ENCODE results near the gene AKAP12. TPM values are rescaled to one million over a fixed set of nuclear protein-coding genes. Genes with fewer than 3 reads are reported as not detected.

Gene AKAP12
- total and polyA plus RNA-seq, 2 donors from 2014 or later, result 10.2 to 84.6 TPM

DNA sequence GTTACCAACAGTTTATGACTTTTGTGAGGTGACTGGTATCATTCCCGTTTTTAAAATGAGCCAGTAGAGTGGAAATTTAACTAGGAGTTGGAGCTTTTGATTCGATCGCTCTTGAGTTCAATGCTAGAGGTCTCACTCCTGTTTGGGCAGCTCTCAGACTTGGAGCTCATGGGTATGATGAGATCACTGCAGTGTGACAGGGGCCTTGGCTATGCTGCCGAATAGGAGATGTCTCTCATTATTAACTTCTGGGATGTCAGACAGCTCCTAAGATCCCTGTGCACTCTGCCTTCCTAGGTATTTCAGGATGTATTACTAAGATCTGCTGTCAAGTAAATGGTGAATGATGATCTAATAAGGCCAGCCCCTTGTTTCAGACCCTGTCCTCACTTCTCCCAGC lies 20.4 kb downstream of the AKAP12 start:
- intact Hi-C loops (cut with DNase I), result no loop called here
- DNase-seq, result no peak
- Histone ChIP-seq H3K36me3 (ENCODE audit: control insufficient read depth in 2 of 3, insufficient read depth in 3 of 3, low read length in 3 of 3) (no peaks in the 10 kb centered on the region), H3K9me3 (ENCODE audit: control insufficient read depth in 2 of 3, insufficient read depth in 1 of 3, low read length in 3 of 3) (no peaks in the 10 kb centered on the region), H3K4me3 (ENCODE audit: low read length in 3 of 3) (no peak overlapping the region), H3K27me3 (ENCODE audit: control insufficient read depth, insufficient read depth, low read length) (no peaks in the 10 kb centered on the region), H3K4me1 (ENCODE audit: control insufficient read depth in 2 of 3, insufficient read depth in 2 of 3, low read depth in 1 of 3, low read length in 3 of 3) (peaks cover 0 to 8% (median 5%) of the 10 kb centered on the region in 3 donors), H3K9ac (ENCODE audit: low read length in 3 of 3) (no peak overlapping the region), H3K27ac (ENCODE audit: low read depth in 2 of 2, low read length in 2 of 2) (no peak overlapping the region)
- FAIRE-seq, result no peak
- TF ChIP-seq, protein P1, sequence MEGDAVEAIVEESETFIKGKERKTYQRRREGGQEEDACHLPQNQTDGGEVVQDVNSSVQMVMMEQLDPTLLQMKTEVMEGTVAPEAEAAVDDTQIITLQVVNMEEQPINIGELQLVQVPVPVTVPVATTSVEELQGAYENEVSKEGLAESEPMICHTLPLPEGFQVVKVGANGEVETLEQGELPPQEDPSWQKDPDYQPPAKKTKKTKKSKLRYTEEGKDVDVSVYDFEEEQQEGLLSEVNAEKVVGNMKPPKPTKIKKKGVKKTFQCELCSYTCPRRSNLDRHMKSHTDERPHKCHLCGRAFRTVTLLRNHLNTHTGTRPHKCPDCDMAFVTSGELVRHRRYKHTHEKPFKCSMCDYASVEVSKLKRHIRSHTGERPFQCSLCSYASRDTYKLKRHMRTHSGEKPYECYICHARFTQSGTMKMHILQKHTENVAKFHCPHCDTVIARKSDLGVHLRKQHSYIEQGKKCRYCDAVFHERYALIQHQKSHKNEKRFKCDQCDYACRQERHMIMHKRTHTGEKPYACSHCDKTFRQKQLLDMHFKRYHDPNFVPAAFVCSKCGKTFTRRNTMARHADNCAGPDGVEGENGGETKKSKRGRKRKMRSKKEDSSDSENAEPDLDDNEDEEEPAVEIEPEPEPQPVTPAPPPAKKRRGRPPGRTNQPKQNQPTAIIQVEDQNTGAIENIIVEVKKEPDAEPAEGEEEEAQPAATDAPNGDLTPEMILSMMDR (IDR thresholded peaks at IDR 0.05; ENCODE audit: borderline replicate concordance, extremely low read depth, insufficient read depth), result no peak

DNA sequence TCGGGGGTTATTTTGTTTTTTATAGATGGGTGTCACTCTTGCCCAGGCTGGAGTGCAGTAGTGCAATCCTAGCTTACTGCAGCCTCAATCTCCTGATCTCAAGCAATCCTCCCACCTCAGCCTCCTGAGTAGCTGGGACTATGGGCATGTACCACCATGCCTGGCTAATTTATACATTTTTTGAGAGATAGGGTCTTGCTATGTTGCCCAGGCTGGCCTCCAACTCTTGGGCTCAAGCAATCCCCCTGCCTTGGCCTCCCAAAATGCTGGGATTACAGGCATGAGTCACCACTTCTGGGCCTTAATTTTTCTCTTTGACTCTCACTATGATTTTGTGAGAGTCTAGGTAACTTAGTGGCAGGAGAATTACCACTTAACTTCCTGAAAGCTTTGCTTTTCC lies 23.3 kb downstream of the AKAP12 start:
- intact Hi-C loops (cut with DNase I), result no loop called here
- H3K4me3 ChIP-seq (ENCODE audit: low read length in 3 of 3), result no peak overlapping the region
- FAIRE-seq, result no peak

DNA sequence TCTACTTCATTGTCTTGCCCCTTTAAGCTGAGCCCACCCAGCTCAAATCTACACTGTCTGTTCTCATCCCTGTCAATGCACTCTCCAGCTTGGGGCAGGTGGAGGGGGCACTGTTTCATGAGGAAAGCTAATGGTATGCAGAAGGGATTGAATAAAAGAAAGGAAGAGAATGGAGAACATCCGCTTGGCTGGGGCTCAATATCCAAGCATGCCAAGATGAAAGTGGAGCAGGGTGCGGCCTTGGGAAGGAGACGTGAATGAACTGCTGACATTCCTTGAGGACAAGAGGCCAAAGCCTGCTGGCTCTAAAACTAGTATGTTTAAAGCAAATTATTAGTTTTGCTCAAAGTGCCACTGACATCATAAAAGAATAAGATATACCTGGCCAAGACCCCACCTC lies 24.2 kb downstream of the AKAP12 start:
- intact Hi-C loops (cut with DNase I), result no loop called here
- Histone ChIP-seq H3K9ac (ENCODE audit: low read length in 3 of 3) (no peak overlapping the region), H3K4me3 (ENCODE audit: low read length in 3 of 3) (no peak overlapping the region), H3K27me3 (ENCODE audit: control insufficient read depth, insufficient read depth, low read length) (no peaks in the 10 kb centered on the region), H3K4me1 (ENCODE audit: control insufficient read depth in 2 of 3, insufficient read depth in 2 of 3, low read depth in 1 of 3, low read length in 3 of 3) (no peaks in the 10 kb centered on the region), H3K9me3 (ENCODE audit: control insufficient read depth in 2 of 3, insufficient read depth in 1 of 3, low read length in 3 of 3) (no peaks in the 10 kb centered on the region), H3K36me3 (ENCODE audit: control insufficient read depth in 2 of 3, insufficient read depth in 3 of 3, low read length in 3 of 3) (no peaks in the 10 kb centered on the region), H3K27ac (ENCODE audit: low read depth in 2 of 2, low read length in 2 of 2) (no peak overlapping the region)
- TF ChIP-seq, protein P1 (IDR thresholded peaks at IDR 0.05; ENCODE audit: borderline replicate concordance, extremely low read depth, insufficient read depth), result no peak
- FAIRE-seq (no peak), DNase-seq (no peak)

More for the DNA sequence above, 23.3 kb downstream of the AKAP12 start:
- no peaks in the 10 kb centered on the region for H3K36me3 ChIP-seq (ENCODE audit: control insufficient read depth in 2 of 3, insufficient read depth in 3 of 3, low read length in 3 of 3)
- DNase-seq, result no peak
- TF ChIP-seq, protein P1 (IDR thresholded peaks at IDR 0.05; ENCODE audit: borderline replicate concordance, extremely low read depth, insufficient read depth), result no peak
- H3K27me3 ChIP-seq (ENCODE audit: control insufficient read depth, insufficient read depth, low read length), result no peaks in the 10 kb centered on the region
- H3K9ac ChIP-seq (ENCODE audit: low read length in 3 of 3), result no peak overlapping the region
- no peaks in the 10 kb centered on the region for H3K4me1 ChIP-seq (ENCODE audit: control insufficient read depth in 2 of 3, insufficient read depth in 2 of 3, low read depth in 1 of 3, low read length in 3 of 3)
- no peak overlapping the region for H3K27ac ChIP-seq (ENCODE audit: low read depth in 2 of 2, low read length in 2 of 2)
- H3K9me3 ChIP-seq (ENCODE audit: control insufficient read depth in 2 of 3, insufficient read depth in 1 of 3, low read length in 3 of 3), result no peaks in the 10 kb centered on the region

DNA sequence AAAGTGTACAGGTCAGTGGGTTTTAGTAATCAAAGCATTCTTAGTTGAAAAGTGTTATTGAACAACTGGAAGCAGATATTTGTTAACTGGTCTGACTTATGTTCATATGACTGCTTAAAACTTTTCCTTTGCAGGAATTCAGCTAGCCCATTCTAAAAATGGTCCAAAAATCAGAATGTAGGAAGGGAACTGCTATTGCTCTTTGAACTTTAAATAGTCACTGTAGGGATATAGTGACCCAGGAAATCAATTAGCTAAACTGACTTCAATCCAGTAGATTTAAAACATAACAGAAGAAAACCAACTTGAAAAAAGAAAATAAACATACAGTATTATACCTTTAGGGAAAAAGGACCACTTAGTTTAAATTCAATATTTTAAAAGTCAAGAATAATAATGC lies 25.5 kb downstream of the AKAP12 start:
- intact Hi-C loops (cut with DNase I), result no loop called here
- Histone ChIP-seq H3K27ac (ENCODE audit: low read depth in 2 of 2, low read length in 2 of 2) (no peak overlapping the region), H3K4me3 (ENCODE audit: low read length in 3 of 3) (no peak overlapping the region), H3K9ac (ENCODE audit: low read length in 3 of 3) (no peak overlapping the region), H3K27me3 (ENCODE audit: control insufficient read depth, insufficient read depth, low read length) (no peaks in the 10 kb centered on the region), H3K36me3 (ENCODE audit: control insufficient read depth in 2 of 3, insufficient read depth in 3 of 3, low read length in 3 of 3) (no peaks in the 10 kb centered on the region), H3K9me3 (ENCODE audit: control insufficient read depth in 2 of 3, insufficient read depth in 1 of 3, low read length in 3 of 3) (no peaks in the 10 kb centered on the region), H3K4me1 (ENCODE audit: control insufficient read depth in 2 of 3, insufficient read depth in 2 of 3, low read depth in 1 of 3, low read length in 3 of 3) (no peaks in the 10 kb centered on the region)
- TF ChIP-seq, protein P1 (IDR thresholded peaks at IDR 0.05; ENCODE audit: borderline replicate concordance, extremely low read depth, insufficient read depth), result no peak
- no peak for FAIRE-seq
- no peak for DNase-seq

Measured in kidney (tissue), 14 donors.